Mesothelial cell of epicardium (in vitro differentiated cells): ENCODE measurements around the gene SMIM29. TPM values are rescaled to one million over a fixed set of nuclear protein-coding genes. Genes with fewer than 3 reads are reported as not detected.
A peak's percentile ranks its signal among the peaks of the same experiment; 100 is the strongest.
"Not testable (repeated sequence)": the region's sequence is repeated elsewhere in the genome, so short reads cannot be mapped to it uniquely, and the experiment has no call there.

Experiments used
- DNase-seq, 2 experiments: peaks; one replicate each; pipeline ENCODE4 v3.0.0; 2021; ENCODE audit warnings: low spot score in 2 of 2; ENCODE audit not compliant: unreplicated experiment in 2 of 2
- H3K27ac Mint-ChIP-seq: 2 replicates; pipeline ENCODE4 v1.8.0; 2021; ENCODE audit warnings: mixed read lengths
- H3K27me3 Mint-ChIP-seq: 2 replicates; pipeline ENCODE4 v1.8.0; 2021; ENCODE audit warnings: low read depth, mixed read lengths
- H3K36me3 Mint-ChIP-seq: 2 replicates; pipeline ENCODE4 v1.8.0; 2021; ENCODE audit warnings: mixed read lengths
- H3K4me1 Mint-ChIP-seq: 2 replicates; pipeline ENCODE4 v1.8.0; 2021; ENCODE audit warnings: mixed read lengths
- H3K4me3 Mint-ChIP-seq: 2 replicates; pipeline ENCODE4 v1.8.0; 2021; ENCODE audit warnings: mild to moderate bottlenecking, moderate library complexity, mixed read lengths
- H3K9me3 Mint-ChIP-seq: 2 replicates; pipeline ENCODE4 v1.8.0; 2021; ENCODE audit warnings: mixed read lengths
- CTCF ChIP-seq: fragments of 200-600 bp; sonication (generic); IDR thresholded peaks from one replicate; pipeline ENCODE4 v1.5.0; 2021; ENCODE audit warnings: antibody characterized with exemption; ENCODE audit not compliant: unreplicated experiment
- total RNA-seq: library from RNA; stranded (reverse); gene quantifications from 3 replicates; pipeline ENCODE4 v1.2.1, GENCODE V29; 2021

Gene SMIM29
- total RNA-seq, 1 donor from 2014 or later, result 8.9 TPM

- no peaks in the 10 kb centered on the region for H3K27me3 Mint-ChIP-seq
- no peaks in the 10 kb centered on the region for H3K4me1 Mint-ChIP-seq
- no peak overlapping the region for H3K27ac Mint-ChIP-seq
- no peak for TF ChIP-seq CTCF
- H3K4me3 Mint-ChIP-seq, result no peak overlapping the region
- DNase-seq, result no peak
- H3K36me3 Mint-ChIP-seq, result peaks cover 14% of the 10 kb centered on the region
- peaks cover 22% of the 10 kb centered on the region for H3K9me3 Mint-ChIP-seq
Measured at GRCh38 chr6:34260576-34261267, 11.9 kb upstream of the SMIM29 start.

- TF ChIP-seq CTCF, result no peak
- Mint-ChIP-seq H3K27me3 (no peaks in the 10 kb centered on the region), H3K27ac (no peak overlapping the region), H3K36me3 (peaks cover 10% of the 10 kb centered on the region), H3K9me3 (peaks cover 14% of the 10 kb centered on the region), H3K4me3 (no peak overlapping the region), H3K4me1 (no peaks in the 10 kb centered on the region)
- DNase-seq, result no peak
Measured at GRCh38 chr6:34259529-34260069, 10.8 kb upstream of the SMIM29 start.

GRCh38 chr6:34252395-34252794 is 3.6 kb upstream of the SMIM29 start:
- H3K4me3 Mint-ChIP-seq, H3K4me1 Mint-ChIP-seq, DNase-seq, H3K36me3 Mint-ChIP-seq, H3K27ac Mint-ChIP-seq, H3K27me3 Mint-ChIP-seq, H3K9me3 Mint-ChIP-seq: not testable (repeated sequence)

GRCh38 chr6:34249469-34250261 is 859 bp upstream of the SMIM29 start:
- no peak for DNase-seq
- peak overlapping the region; percentile 89 for H3K4me3 Mint-ChIP-seq

GRCh38 chr6:34248198-34248726 is 544 bp downstream of the SMIM29 start:
- Mint-ChIP-seq H3K4me3 (peak overlapping the region; percentile 89), H3K4me1 (peaks cover 9% of the 10 kb centered on the region), H3K9me3 (no peaks in the 10 kb centered on the region), H3K36me3 (peaks cover 2% of the 10 kb centered on the region), H3K27ac (peak overlapping the region; percentile 71), H3K27me3 (no peaks in the 10 kb centered on the region)
- no peak for TF ChIP-seq CTCF
- DNase-seq, result no peak

More at GRCh38 chr6:34249469-34250261, 859 bp upstream of the SMIM29 start:
- no peaks in the 10 kb centered on the region for H3K27me3 Mint-ChIP-seq
- H3K9me3 Mint-ChIP-seq, result no peaks in the 10 kb centered on the region
- no peak for TF ChIP-seq CTCF
- H3K27ac Mint-ChIP-seq, result peak overlapping the region; percentile 91
- H3K36me3 Mint-ChIP-seq, result no peaks in the 10 kb centered on the region
- peaks cover 8% of the 10 kb centered on the region for H3K4me1 Mint-ChIP-seq
